NCI-H2107 treated with DMSO at 0.1 percent for 48 hours (cell line): ENCODE results near the gene AFTPH.
A peak's percentile ranks its signal among the peaks of the same experiment; 100 is the strongest.

Experiments used
- DNase-seq: peaks from one replicate; lab custom pipeline; 2025; ENCODE audit not compliant: unreplicated experiment; lab: John Stamatoyannopoulos, UW

Gene AFTPH

GRCh38 chr2:64537991-64538390 is 13.9 kb downstream of the AFTPH start:
- DNase-seq, result no peak

GRCh38 chr2:64538764-64539433 is 14.8 kb downstream of the AFTPH start:
- no peak for DNase-seq

GRCh38 chr2:64540615-64541014 is 16.5 kb downstream of the AFTPH start:
- DNase-seq, result no peak

- no peak for DNase-seq
These were observed 17.4 kb downstream of the AFTPH start for GRCh38 chr2:64541547-64541946.

- DNase-seq, result no peak
These were observed 18.2 kb downstream of the AFTPH start for GRCh38 chr2:64542071-64543007.

GRCh38 chr2:64543008-64543697 is 19.0 kb downstream of the AFTPH start:
- no peak for DNase-seq

- no peak for DNase-seq
These were observed 24.6 kb downstream of the AFTPH start for GRCh38 chr2:64548761-64549160.

- no peak for DNase-seq
These were observed 25.9 kb downstream of the AFTPH start for GRCh38 chr2:64550042-64550441.

GRCh38 chr2:64551851-64552250 is 27.7 kb downstream of the AFTPH start:
- DNase-seq, result no peak

GRCh38 chr2:64554117-64554516 is 30.0 kb downstream of the AFTPH start:
- no peak for DNase-seq

GRCh38 chr2:64558445-64559081 is 34.4 kb downstream of the AFTPH start:
- DNase-seq, result no peak

- no peak for DNase-seq
These were observed 38.1 kb downstream of the AFTPH start for GRCh38 chr2:64562148-64562784.

- DNase-seq, result no peak
These were observed 39.4 kb downstream of the AFTPH start for GRCh38 chr2:64563436-64563938.

GRCh38 chr2:64565949-64566710 is 42.0 kb downstream of the AFTPH start:
- peak; percentile 38 for DNase-seq

GRCh38 chr2:64567473-64567872 is 43.3 kb downstream of the AFTPH start:
- no peak for DNase-seq

- no peak for DNase-seq
These were observed 44.7 kb downstream of the AFTPH start for GRCh38 chr2:64568836-64569235.

GRCh38 chr2:64574871-64575270 is 50.7 kb downstream of the AFTPH start:
- DNase-seq, result no peak

- no peak for DNase-seq
These were observed 56.9 kb downstream of the AFTPH start for GRCh38 chr2:64581018-64581417.

GRCh38 chr2:64581777-64582539 is 57.8 kb downstream of the AFTPH start:
- DNase-seq, result no peak
